Activated naive CD8-positive, alpha-beta T cell treated with anti-CD3 and anti-CD28 coated beads, Interleukin-2, amount 50 U/mL, for 24 hours (primary cell): Measurements from ENCODE around the gene SRGAP2C.
"Not testable (repeated sequence)": the region's sequence is repeated elsewhere in the genome, so short reads cannot be mapped to it uniquely, and the experiment has no call there.

Experiments
- ATAC-seq: fragments of 150-1000 bp; cut with Tn5 transposase; one replicate; pipeline ENCODE4 v1.10.0; 2021
- DNase-seq: peaks from one replicate; pipeline ENCODE4 v3.0.0; 2021
- H3K27ac Mint-ChIP-seq: one replicate; pipeline ENCODE4 v1.8.0; 2021; ENCODE audit warnings: mild to moderate bottlenecking, mixed read lengths
- H3K27me3 Mint-ChIP-seq: one replicate; pipeline ENCODE4 v1.8.0; 2021; ENCODE audit warnings: mixed read lengths
- H3K36me3 Mint-ChIP-seq: one replicate; pipeline ENCODE4 v1.8.0; 2021; ENCODE audit warnings: low read depth, mixed read lengths
- H3K4me1 Mint-ChIP-seq: one replicate; pipeline ENCODE4 v1.8.0; 2021; ENCODE audit warnings: mixed read lengths
- H3K4me3 Mint-ChIP-seq: one replicate; pipeline ENCODE4 v1.8.0; 2021; ENCODE audit warnings: mild to moderate bottlenecking, moderate library complexity, mixed read lengths
- H3K9me3 Mint-ChIP-seq: one replicate; pipeline ENCODE4 v1.8.0; 2021; ENCODE audit warnings: mixed read lengths

SRGAP2C gene

DNA sequence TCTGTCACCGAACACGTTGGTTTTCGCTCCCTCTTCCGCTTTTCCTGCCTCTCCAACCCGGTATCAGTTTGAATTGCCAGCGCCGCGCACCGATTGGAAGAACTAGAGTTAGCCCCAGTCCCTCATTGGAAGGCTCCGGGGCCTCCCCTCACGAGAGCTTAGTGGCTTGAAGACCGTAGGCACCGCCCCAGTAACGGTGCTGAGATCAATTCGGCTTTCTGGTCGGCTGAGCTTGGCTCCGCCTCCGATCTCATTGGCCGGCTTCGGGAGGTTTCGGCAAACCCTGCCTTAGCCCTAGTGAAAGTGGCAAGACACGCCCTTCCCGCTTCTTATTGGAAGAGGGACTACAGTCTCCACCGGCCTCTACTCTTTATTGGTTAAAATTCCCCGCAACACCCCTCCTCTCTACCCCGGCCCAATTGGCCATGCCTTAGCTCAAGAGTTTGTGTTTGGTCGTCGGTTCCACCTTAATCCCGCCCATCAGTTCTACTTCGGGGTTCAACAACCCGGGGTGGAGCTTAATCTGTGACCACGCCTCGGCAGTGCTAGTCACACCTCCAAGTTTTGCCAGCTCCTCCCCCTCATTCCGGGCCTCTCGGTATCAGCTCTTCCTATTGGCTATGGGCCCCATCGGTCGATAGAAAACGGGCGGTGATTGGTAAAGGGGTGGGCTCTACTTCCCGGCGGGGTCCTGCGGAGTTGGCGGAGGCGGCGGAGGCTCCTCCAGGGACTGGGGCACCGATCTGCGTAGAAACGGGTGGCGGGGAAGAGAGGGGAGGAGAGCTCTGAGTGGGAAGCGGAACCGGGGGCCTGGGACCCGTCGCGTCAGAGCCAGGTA, at the start of gene SRGAP2C, which contains the start of gene FAM72B:
TSS of gene SRGAP2C (plus strand) at position 686 of the 838 bp plus-strand sequence. CDS start 2,472 bp downstream, outside the sequence.
TSS of gene FAM72B (minus strand) at position 51 of the 838 bp plus-strand sequence. CDS start 851 bp downstream, outside the sequence.
- H3K9me3 Mint-ChIP-seq, H3K36me3 Mint-ChIP-seq, H3K27me3 Mint-ChIP-seq, H3K4me1 Mint-ChIP-seq: not testable (repeated sequence)
- ATAC-seq, result peak; percentile 92
- DNase-seq, result peak; percentile 81
- Mint-ChIP-seq H3K27ac (peak within 1 kb of the TSS; percentile 87), H3K4me3 (peak within 1 kb of the TSS; percentile 87)

DNA sequence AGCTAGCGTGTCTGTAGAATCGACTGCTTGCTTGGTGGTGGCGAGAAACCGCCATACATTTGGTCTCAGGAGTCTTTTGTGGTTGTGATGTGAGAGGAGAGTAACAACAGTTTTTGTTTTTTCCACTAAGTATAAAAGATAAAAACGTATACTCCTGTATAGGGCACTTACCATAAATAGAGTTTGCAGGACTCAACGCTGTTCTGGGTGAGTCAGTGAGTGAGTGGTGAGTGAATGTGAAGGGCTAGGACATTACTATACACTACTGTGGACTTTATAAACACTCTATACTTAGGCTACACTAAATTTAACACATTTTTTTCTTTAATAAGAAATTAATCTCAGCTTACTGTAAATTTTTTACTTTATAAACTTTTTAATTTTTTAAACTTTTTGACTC, 44.4 kb upstream of the SRGAP2C start:
- DNase-seq, ATAC-seq, H3K36me3 Mint-ChIP-seq, H3K9me3 Mint-ChIP-seq, H3K4me1 Mint-ChIP-seq, H3K4me3 Mint-ChIP-seq, H3K27me3 Mint-ChIP-seq, H3K27ac Mint-ChIP-seq: not testable (repeated sequence)

DNA sequence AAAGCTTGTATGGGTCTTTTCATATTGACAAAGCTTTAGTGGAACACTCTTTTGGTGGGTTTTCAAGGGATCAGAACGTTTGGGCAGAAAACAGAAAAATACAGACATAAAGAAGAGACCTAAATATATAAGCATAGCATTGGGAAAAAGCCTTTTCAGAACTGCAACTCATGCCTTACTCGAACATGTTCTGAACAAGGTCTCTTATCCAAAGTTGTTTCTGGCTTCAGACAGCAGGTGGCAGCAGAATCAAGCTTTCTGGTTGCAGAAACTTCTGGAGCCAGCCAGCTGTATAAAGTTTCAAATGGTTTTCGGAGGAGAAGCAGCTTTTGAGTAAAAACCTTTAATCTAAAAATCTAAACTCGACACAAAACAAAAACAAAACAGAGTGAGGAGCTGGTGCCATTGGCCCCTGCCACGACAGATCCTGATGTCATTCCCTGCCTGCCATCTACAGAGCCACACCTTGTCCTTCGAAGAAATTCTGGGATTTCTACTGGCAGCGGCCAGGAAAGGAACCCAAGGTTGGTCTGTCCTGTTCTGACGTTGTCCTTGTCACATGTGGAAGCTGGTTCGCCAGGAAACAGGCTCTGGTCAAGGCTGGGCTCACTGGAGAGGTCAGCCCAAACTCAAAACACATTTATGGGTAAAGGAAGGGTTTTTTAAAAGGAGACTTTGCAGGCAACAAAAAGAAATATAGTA, 36.1 kb upstream of the SRGAP2C start:
- not testable (repeated sequence) for DNase-seq, H3K4me3 Mint-ChIP-seq, ATAC-seq, H3K36me3 Mint-ChIP-seq, H3K9me3 Mint-ChIP-seq, H3K27me3 Mint-ChIP-seq, H3K4me1 Mint-ChIP-seq, H3K27ac Mint-ChIP-seq

DNA sequence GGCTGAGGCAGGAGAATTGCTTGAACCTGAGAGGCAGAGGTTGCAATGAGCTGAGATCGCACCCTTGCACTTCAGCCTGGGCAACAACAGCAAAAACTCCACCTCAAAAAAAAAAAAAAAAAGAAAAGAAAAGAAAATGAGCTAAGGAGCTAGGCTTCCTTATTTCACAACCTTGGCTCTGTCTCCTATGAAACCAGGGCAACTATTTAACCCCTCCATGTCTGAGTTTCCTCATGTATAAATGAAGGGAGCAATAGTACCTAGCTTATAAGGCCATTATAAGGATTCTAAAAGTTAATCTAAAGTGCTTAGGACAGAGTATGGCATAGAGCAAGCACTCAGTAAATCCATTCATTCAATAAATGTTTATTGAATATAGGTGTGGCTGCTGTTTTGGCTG, 33.5 kb upstream of the SRGAP2C start:
- H3K4me3 Mint-ChIP-seq, DNase-seq, H3K36me3 Mint-ChIP-seq, H3K9me3 Mint-ChIP-seq, H3K27me3 Mint-ChIP-seq, ATAC-seq, H3K4me1 Mint-ChIP-seq, H3K27ac Mint-ChIP-seq: not testable (repeated sequence)

DNA sequence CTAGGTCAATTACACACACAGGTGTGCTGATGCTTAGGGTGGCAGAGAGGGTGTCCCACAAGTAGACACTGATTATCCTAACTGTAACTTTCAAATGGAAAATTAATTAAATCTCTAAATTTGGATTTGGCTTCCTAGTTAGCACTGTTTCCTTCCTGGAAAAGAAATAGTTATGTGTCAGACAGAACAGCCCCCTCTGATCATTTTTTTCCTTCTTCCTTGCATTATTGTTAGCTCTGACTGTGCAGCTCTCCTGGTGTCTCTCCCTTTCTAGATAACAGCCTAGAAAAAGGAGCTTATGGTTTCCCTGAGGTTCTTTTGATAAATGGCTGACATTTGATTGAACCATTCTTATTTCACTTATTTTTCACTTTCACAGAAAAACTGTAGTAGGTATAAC, 32.0 kb upstream of the SRGAP2C start:
- H3K36me3 Mint-ChIP-seq, H3K27ac Mint-ChIP-seq, H3K27me3 Mint-ChIP-seq, DNase-seq, H3K9me3 Mint-ChIP-seq, H3K4me1 Mint-ChIP-seq, ATAC-seq, H3K4me3 Mint-ChIP-seq: not testable (repeated sequence)

DNA sequence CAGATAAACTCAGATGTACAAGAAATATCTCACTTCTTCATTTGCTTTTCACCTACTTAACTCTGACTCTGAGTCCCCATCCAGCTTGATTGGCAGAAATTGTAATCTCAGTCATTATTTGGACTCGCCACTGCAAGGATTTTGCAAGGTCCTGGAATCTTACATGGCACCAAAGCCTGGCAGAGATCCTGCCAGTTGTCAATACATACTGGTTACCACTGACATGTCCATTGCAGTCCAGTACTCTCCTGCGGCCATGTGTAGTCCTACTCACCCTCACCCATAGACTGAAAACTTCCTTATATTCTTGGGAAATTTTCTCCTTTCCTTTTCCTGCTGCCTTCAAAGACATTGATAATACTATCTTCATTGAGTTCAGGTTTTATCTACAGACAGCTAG, 30.0 kb upstream of the SRGAP2C start:
- H3K4me1 Mint-ChIP-seq, H3K36me3 Mint-ChIP-seq, H3K27me3 Mint-ChIP-seq, H3K27ac Mint-ChIP-seq, H3K9me3 Mint-ChIP-seq, DNase-seq, ATAC-seq, H3K4me3 Mint-ChIP-seq: not testable (repeated sequence)

DNA sequence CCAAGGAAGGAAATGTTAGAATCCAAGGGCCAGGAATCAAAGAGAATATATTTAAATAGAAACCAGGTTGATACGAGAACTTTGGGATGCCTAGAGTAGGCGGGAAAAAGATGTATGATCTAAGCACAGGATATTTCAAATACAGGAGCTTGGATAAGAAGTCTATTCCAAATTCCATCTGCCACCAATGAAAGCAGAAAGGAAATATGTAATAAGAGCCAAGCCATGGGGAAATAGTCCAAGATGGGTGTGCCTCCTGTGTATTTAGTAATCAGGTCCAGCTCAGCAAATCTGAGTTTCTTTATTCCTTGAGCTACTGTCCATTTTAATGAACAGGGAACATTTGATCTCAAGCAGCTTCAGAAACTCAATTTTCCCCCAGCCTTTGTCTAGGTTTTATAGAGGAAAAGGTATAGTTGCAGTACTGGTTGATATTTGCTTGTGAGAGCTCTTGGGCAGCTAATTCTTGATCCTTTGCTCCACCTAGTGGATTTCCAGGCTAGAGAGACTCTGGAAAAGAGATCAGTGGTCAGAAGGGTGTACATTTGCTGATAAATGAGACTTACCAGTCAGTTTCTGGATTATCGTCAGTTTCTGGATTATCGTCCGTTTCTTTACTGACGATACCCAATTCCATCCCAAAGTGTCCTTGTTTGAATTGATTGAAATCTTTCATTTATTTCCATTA, 29.0 kb upstream of the SRGAP2C start:
- not testable (repeated sequence) for H3K27ac Mint-ChIP-seq, DNase-seq, H3K36me3 Mint-ChIP-seq, H3K27me3 Mint-ChIP-seq, H3K4me3 Mint-ChIP-seq, H3K4me1 Mint-ChIP-seq, H3K9me3 Mint-ChIP-seq, ATAC-seq

DNA sequence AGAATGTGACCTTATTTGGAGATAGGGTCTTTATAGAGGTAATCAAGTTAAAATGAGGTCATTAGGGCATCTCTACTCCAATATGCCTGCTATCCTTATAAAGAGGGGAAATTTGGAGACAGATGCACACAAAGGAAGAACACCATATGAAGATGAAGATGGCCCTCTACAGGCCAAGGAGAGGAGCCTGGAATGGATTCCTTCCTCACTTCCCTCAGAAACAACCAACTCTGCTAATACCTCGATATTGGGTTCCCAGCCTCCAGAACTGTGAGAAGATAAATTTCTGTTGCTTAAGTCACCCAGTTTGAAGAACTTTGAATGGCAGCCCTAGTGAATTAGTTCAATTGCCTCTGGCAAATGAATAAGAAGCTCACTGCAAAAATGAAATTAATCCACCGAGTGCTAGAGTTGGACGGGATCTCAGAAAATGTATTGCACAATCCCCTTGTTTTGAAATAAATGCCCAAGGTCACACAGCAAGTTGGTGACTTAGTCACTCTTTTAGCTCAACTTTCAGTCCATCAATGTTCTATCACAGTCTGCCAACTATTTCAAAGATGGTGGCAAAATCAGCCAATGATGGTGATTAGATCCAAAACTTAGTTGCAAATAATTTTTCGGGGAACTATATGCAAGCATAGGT, 27.7 kb upstream of the SRGAP2C start:
- not testable (repeated sequence) for H3K4me1 Mint-ChIP-seq, H3K27ac Mint-ChIP-seq, ATAC-seq, H3K4me3 Mint-ChIP-seq, H3K36me3 Mint-ChIP-seq, DNase-seq, H3K27me3 Mint-ChIP-seq, H3K9me3 Mint-ChIP-seq

DNA sequence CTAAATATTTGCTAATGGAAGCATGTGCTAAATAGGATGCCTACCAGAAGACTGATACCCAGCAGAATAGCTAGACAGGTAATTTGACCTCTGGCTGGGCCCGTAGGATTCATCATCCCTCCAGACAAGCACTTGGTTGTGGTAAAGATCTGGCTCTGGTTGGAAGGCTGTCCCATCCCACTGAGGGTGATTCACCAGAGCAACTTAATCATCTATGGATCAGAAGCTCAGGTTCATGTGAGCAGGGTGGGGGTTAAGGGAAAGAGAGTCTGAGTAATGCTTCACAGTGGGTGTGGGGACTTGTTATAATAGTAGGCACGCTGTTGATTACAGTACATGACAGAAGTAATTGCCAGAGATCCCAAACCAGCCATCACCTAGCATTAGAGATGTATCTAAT, 27.2 kb upstream of the SRGAP2C start:
- H3K4me1 Mint-ChIP-seq, H3K9me3 Mint-ChIP-seq, H3K36me3 Mint-ChIP-seq, DNase-seq, H3K4me3 Mint-ChIP-seq, H3K27me3 Mint-ChIP-seq, H3K27ac Mint-ChIP-seq: not testable (repeated sequence)
- peak; percentile 93 for ATAC-seq

DNA sequence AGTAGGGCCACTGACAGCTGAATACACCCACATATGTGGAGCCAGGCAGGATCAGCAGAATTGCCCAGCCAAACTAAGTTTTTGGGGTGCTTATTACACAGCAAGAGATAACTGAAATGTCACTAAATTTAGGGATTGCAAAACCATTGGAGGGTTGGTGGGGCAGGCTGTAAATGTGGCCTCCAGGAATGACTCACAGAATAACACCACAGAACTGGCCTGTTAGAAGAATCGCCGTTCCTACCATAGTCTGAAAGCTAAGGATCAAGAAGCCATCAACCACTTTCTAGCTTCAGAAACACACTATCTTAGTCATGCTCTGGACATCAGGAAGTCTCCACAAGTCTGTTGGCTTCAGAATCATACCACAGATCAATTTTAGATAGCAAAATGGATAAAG, 24.7 kb upstream of the SRGAP2C start:
- DNase-seq, H3K36me3 Mint-ChIP-seq, H3K9me3 Mint-ChIP-seq, H3K27ac Mint-ChIP-seq, H3K27me3 Mint-ChIP-seq, H3K4me1 Mint-ChIP-seq, H3K4me3 Mint-ChIP-seq, ATAC-seq: not testable (repeated sequence)

DNA sequence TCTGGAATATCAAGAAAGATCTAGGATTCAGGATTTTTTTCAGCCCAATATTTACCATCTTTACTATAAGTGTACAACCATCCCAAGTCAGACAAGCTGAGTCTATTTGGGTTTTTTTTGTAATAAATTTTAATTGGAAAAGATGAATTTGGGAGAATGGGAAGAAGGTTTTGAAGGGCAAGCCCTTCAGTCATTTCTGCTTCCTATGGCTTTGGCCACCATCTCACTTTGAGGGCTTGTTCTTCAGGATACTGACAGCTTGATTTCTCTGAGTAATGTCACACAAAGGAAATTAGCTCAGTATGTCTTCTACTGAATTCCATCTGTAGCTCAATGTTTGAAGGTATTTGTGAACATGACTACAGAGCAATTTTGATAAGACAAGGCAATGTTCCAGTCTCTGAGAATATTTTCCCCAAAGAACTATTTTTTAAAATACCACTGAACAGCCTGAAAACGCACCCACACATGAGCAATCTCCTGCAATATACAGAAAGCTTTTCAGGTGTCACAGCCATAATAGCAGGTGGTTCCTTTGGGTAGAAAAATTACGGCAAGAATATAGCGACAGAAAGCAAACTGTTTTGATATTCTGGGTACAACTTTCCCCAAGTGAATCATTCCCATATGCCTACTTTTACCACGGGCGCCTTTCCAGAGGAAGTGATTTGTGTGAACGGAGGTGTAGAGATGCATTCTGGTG, 23.4 kb upstream of the SRGAP2C start:
- ATAC-seq, H3K27ac Mint-ChIP-seq, H3K36me3 Mint-ChIP-seq, H3K4me3 Mint-ChIP-seq, H3K9me3 Mint-ChIP-seq, H3K4me1 Mint-ChIP-seq, DNase-seq, H3K27me3 Mint-ChIP-seq: not testable (repeated sequence)

DNA sequence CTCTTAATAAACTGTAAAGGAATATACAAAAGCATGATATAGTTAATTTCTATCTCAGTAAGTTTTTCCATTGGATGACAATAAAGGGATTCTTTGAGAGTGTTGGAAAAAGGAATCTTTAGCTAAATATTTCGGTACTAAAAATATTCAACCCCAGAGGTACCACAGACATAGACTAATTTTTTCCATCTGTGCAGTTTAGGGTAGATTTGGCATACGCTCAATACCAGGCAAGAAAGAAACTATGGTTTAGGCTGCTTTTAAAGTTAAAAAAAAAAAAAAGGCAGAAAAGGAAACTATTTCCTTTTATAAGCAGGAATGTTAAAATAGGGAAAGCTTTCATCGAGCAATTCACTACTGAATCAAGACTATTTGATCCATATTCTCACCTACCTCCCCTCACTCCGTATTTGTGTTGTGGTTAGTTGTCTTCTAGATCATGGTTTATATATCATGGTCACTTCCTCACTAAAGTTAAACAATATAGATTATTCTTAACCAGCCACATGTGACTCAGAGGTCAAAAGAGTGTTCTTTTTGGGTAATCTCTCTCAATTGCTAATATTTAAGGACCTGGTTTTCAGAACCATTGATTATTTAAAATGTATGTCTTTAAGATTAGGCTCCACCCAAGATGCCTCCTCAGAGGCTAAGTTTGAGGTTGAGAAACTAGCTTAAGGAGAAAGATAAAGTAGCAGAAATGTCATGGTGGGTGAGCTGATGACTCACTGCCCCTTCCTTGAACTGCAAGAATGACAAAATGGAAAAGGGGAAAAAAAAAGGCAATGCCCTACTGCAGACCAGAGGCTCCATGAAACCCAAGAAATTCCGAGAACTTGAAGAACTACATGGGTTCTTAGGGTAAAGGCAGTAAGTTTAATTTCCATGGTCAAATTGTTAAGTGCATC, 20.7 kb upstream of the SRGAP2C start:
- not testable (repeated sequence) for H3K4me3 Mint-ChIP-seq, H3K9me3 Mint-ChIP-seq

DNA sequence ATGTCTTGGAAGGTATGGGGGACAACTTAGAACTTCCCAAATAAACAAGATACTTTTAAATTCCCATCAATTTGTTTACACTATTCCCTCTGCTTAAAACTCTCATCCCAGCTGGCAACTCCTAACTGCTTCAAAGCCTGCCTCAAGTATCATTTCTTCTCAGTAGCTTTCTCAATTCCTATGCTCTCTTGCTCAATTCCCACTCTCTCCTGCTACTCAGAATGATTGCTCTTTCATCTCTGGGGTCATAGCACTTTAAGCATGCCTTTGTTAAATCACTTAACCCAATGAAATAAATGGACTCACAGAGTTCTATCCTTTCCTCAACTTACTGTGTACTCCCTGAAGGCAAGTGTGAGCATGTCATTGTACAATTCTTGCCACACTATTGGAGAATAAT, 19.5 kb upstream of the SRGAP2C start:
- not testable (repeated sequence) for H3K9me3 Mint-ChIP-seq, H3K27me3 Mint-ChIP-seq, H3K27ac Mint-ChIP-seq, H3K36me3 Mint-ChIP-seq, H3K4me1 Mint-ChIP-seq, DNase-seq, ATAC-seq, H3K4me3 Mint-ChIP-seq

More for the DNA sequence above, 20.7 kb upstream of the SRGAP2C start:
- peak; percentile 10 for DNase-seq
- H3K27me3 Mint-ChIP-seq, H3K27ac Mint-ChIP-seq, H3K4me1 Mint-ChIP-seq, H3K36me3 Mint-ChIP-seq: not testable (repeated sequence)
- ATAC-seq, result peak; percentile 88
